HEK293 (cell line): ENCODE measurements around the gene PHF12.

Experiments used
- GLIS1 ChIP-seq: fragments of 450-650 bp; formaldehyde crosslinking; IDR thresholded peaks from 2 replicates; pipeline ENCODE4 v1.5.1; 2016; ENCODE audit warnings: missing biosample characterization, missing genetic modification characterization
- IKZF3 ChIP-seq: fragments of 450-650 bp; IDR thresholded peaks from 2 replicates; pipeline ENCODE4 v1.5.0; 2018; ENCODE audit warnings: missing biosample characterization, mild to moderate bottlenecking, missing genetic modification characterization, moderate library complexity
- INSM2 ChIP-seq: fragments of 450-650 bp; formaldehyde crosslinking; IDR thresholded peaks from 2 replicates; pipeline ENCODE4 v1.5.1; 2016; ENCODE audit warnings: missing biosample characterization, missing genetic modification characterization
- KLF17 ChIP-seq: fragments of 450-650 bp; formaldehyde crosslinking; IDR thresholded peaks from 2 replicates; pipeline ENCODE4 v1.5.1; 2016; ENCODE audit warnings: missing biosample characterization, missing genetic modification characterization
- KLF7 ChIP-seq: fragments of 450-650 bp; formaldehyde crosslinking; IDR thresholded peaks from 2 replicates; pipeline ENCODE4 v1.5.1; 2016; ENCODE audit warnings: missing biosample characterization, missing genetic modification characterization, borderline replicate concordance
- MEIS1 ChIP-seq: sonication (generic); formaldehyde crosslinking; IDR thresholded peaks from 2 replicates; pipeline ENCODE4 v1.8.1; 2022; ENCODE audit warnings: missing genetic modification reagents, mild to moderate bottlenecking, borderline replicate concordance
- REPIN1 ChIP-seq: fragments of 450-650 bp; formaldehyde crosslinking; IDR thresholded peaks from 2 replicates; pipeline ENCODE4 v1.5.1; 2017; ENCODE audit warnings: missing biosample characterization, missing genetic modification characterization, low read depth
- REST ChIP-seq: fragments of 450-650 bp; formaldehyde crosslinking; IDR thresholded peaks from 2 replicates; pipeline ENCODE4 v1.5.1; 2016; ENCODE audit warnings: missing biosample characterization, missing genetic modification characterization
- SALL2 ChIP-seq: fragments of 450-650 bp; formaldehyde crosslinking; IDR thresholded peaks from 2 replicates; pipeline ENCODE4 v1.5.0; 2017; ENCODE audit warnings: missing biosample characterization, mild to moderate bottlenecking, missing genetic modification characterization, borderline replicate concordance
- SCRT2 ChIP-seq: fragments of 450-650 bp; formaldehyde crosslinking; IDR thresholded peaks from 2 replicates; pipeline ENCODE4 v1.5.1; 2016; ENCODE audit warnings: missing biosample characterization, missing genetic modification characterization
- SETDB1 ChIP-seq: IDR thresholded peaks from one replicate; pipeline ENCODE4 v1.6.1; 2017; ENCODE audit warnings: mild to moderate bottlenecking, low read length, moderate library complexity, mixed read lengths; ENCODE audit not compliant: insufficient read length
- YY1 ChIP-seq: fragments of 450-650 bp; formaldehyde crosslinking; IDR thresholded peaks from 2 replicates; pipeline ENCODE4 v1.5.1; 2018; ENCODE audit warnings: missing biosample characterization, missing genetic modification characterization
- ZFP69B ChIP-seq: fragments of 450-650 bp; formaldehyde crosslinking; IDR thresholded peaks from 2 replicates; pipeline ENCODE4 v1.5.1; 2016; ENCODE audit warnings: missing biosample characterization, missing genetic modification characterization
- ZNF146 ChIP-seq: fragments of 450-650 bp; formaldehyde crosslinking; IDR thresholded peaks from 2 replicates; pipeline ENCODE4 v1.5.1; 2016; ENCODE audit warnings: missing biosample characterization, missing genetic modification characterization
- ZNF2 ChIP-seq: fragments of 450-650 bp; formaldehyde crosslinking; IDR thresholded peaks from 2 replicates; pipeline ENCODE4 v1.5.1; 2016; ENCODE audit warnings: missing biosample characterization, missing genetic modification characterization
- ZNF211 ChIP-seq: fragments of 450-650 bp; formaldehyde crosslinking; IDR thresholded peaks from 2 replicates; pipeline ENCODE4 v1.5.1; 2016; ENCODE audit warnings: low read depth, missing biosample characterization, missing genetic modification characterization
- ZNF221 ChIP-seq: fragments of 450-650 bp; formaldehyde crosslinking; IDR thresholded peaks from 2 replicates; pipeline ENCODE4 v1.5.1; 2017; ENCODE audit warnings: missing biosample characterization, missing genetic modification characterization, borderline replicate concordance
- ZNF24 ChIP-seq: fragments of 450-650 bp; formaldehyde crosslinking; IDR thresholded peaks from 2 replicates; pipeline ENCODE4 v1.5.1; 2016; ENCODE audit warnings: missing biosample characterization, missing genetic modification characterization
- ZNF354C ChIP-seq: fragments of 450-650 bp; formaldehyde crosslinking; IDR thresholded peaks from 2 replicates; pipeline ENCODE4 v1.5.1; 2016; ENCODE audit warnings: missing biosample characterization, missing genetic modification characterization, low read depth, borderline replicate concordance
- ZNF623 ChIP-seq: fragments of 450-650 bp; formaldehyde crosslinking; IDR thresholded peaks from 2 replicates; pipeline ENCODE4 v1.5.1; 2016; ENCODE audit warnings: missing biosample characterization, missing genetic modification characterization
- ZNF626 ChIP-seq: fragments of 450-650 bp; sonication (Bioruptor Pico); formaldehyde crosslinking; IDR thresholded peaks from 2 replicates; pipeline ENCODE4 v1.5.1; 2018; ENCODE audit warnings: missing biosample characterization, missing genetic modification characterization, inconsistent platforms
- ZNF629 ChIP-seq: fragments of 450-650 bp; formaldehyde crosslinking; IDR thresholded peaks from 2 replicates; pipeline ENCODE4 v1.5.1; 2017; ENCODE audit warnings: missing biosample characterization, missing genetic modification characterization
- ZNF785 ChIP-seq: fragments of 450-650 bp; formaldehyde crosslinking; IDR thresholded peaks from 2 replicates; pipeline ENCODE4 v1.5.1; 2016; ENCODE audit warnings: missing biosample characterization, missing genetic modification characterization
- ZXDB ChIP-seq: fragments of 450-650 bp; formaldehyde crosslinking; IDR thresholded peaks from 2 replicates; pipeline ENCODE4 v1.5.1; 2016; ENCODE audit warnings: missing biosample characterization, missing genetic modification characterization
- TF ChIP-seq, protein P1 (sequence below): fragments of 450-650 bp; formaldehyde crosslinking; IDR thresholded peaks from 2 replicates; pipeline ENCODE4; 2016; ENCODE audit warnings: missing biosample characterization, missing genetic modification characterization
- TF ChIP-seq, protein P2 (sequence below): fragments of 450-650 bp; formaldehyde crosslinking; IDR thresholded peaks from 2 replicates; pipeline ENCODE4 v1.5.1; 2017; ENCODE audit warnings: missing biosample characterization, missing genetic modification characterization
- TF ChIP-seq, protein P3 (sequence below): fragments of 450-650 bp; formaldehyde crosslinking; IDR thresholded peaks from 2 replicates; pipeline ENCODE4 v1.5.1; 2016; ENCODE audit warnings: missing biosample characterization, missing genetic modification characterization
- TF ChIP-seq, protein P4 (sequence below): fragments of 450-650 bp; formaldehyde crosslinking; IDR thresholded peaks from 2 replicates; pipeline ENCODE4 v1.5.0; 2017; ENCODE audit warnings: missing biosample characterization, missing genetic modification characterization, borderline replicate concordance

PHF12 gene

GRCh38 chr17:28928061-28928460, 23.3 kb downstream of the PHF12 start (continued):
- TF ChIP-seq ZNF623 (tag by site-specific recombination), result no peak
- no peak for TF ChIP-seq MEIS1 (CRISPR knock-in tag)
- TF ChIP-seq, protein P1, sequence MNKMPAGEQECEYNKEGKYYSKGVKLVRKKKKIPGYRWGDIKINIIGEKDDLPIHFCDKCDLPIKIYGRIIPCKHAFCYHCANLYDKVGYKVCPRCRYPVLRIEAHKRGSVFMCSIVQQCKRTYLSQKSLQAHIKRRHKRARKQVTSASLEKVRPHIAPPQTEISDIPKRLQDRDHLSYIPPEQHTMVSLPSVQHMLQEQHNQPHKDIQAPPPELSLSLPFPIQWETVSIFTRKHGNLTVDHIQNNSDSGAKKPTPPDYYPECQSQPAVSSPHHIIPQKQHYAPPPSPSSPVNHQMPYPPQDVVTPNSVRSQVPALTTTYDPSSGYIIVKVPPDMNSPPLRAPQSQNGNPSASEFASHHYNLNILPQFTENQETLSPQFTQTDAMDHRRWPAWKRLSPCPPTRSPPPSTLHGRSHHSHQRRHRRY (tag by site-specific recombination), result no peak
- peak; percentile 48; the same call in 1 of the 2 replicates for TF ChIP-seq INSM2 (tag by site-specific recombination)
- no peak for TF ChIP-seq SALL2
- no peak for TF ChIP-seq IKZF3
- no peak for TF ChIP-seq ZNF221
- TF ChIP-seq KLF7 (tag by site-specific recombination), result no peak
- TF ChIP-seq ZNF211, result no peak
- no peak for TF ChIP-seq ZNF626 (tag by site-specific recombination)
- TF ChIP-seq ZNF2 (tag by site-specific recombination), result no peak
- TF ChIP-seq REPIN1, result no peak
- no peak for TF ChIP-seq GLIS1
- TF ChIP-seq KLF17 (tag by site-specific recombination), result no peak
- TF ChIP-seq, protein P2, sequence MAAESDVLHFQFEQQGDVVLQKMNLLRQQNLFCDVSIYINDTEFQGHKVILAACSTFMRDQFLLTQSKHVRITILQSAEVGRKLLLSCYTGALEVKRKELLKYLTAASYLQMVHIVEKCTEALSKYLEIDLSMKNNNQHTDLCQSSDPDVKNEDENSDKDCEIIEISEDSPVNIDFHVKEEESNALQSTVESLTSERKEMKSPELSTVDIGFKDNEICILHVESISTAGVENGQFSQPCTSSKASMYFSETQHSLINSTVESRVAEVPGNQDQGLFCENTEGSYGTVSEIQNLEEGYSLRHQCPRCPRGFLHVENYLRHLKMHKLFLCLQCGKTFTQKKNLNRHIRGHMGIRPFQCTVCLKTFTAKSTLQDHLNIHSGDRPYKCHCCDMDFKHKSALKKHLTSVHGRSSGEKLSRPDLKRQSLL (tag by site-specific recombination), result no peak
- TF ChIP-seq ZNF24 (tag by site-specific recombination), result no peak
- TF ChIP-seq, protein P3, sequence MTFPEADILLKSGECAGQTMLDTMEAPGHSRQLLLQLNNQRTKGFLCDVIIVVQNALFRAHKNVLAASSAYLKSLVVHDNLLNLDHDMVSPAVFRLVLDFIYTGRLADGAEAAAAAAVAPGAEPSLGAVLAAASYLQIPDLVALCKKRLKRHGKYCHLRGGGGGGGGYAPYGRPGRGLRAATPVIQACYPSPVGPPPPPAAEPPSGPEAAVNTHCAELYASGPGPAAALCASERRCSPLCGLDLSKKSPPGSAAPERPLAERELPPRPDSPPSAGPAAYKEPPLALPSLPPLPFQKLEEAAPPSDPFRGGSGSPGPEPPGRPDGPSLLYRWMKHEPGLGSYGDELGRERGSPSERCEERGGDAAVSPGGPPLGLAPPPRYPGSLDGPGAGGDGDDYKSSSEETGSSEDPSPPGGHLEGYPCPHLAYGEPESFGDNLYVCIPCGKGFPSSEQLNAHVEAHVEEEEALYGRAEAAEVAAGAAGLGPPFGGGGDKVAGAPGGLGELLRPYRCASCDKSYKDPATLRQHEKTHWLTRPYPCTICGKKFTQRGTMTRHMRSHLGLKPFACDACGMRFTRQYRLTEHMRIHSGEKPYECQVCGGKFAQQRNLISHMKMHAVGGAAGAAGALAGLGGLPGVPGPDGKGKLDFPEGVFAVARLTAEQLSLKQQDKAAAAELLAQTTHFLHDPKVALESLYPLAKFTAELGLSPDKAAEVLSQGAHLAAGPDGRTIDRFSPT, result no peak
- no peak for TF ChIP-seq ZNF629
- TF ChIP-seq, protein P4, sequence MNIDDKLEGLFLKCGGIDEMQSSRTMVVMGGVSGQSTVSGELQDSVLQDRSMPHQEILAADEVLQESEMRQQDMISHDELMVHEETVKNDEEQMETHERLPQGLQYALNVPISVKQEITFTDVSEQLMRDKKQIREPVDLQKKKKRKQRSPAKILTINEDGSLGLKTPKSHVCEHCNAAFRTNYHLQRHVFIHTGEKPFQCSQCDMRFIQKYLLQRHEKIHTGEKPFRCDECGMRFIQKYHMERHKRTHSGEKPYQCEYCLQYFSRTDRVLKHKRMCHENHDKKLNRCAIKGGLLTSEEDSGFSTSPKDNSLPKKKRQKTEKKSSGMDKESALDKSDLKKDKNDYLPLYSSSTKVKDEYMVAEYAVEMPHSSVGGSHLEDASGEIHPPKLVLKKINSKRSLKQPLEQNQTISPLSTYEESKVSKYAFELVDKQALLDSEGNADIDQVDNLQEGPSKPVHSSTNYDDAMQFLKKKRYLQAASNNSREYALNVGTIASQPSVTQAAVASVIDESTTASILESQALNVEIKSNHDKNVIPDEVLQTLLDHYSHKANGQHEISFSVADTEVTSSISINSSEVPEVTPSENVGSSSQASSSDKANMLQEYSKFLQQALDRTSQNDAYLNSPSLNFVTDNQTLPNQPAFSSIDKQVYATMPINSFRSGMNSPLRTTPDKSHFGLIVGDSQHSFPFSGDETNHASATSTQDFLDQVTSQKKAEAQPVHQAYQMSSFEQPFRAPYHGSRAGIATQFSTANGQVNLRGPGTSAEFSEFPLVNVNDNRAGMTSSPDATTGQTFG (tag by site-specific recombination), result no peak
- TF ChIP-seq ZNF146 (tag by site-specific recombination), result no peak
- TF ChIP-seq REST, result no peak
- no peak for TF ChIP-seq SCRT2 (tag by site-specific recombination)
- TF ChIP-seq ZXDB (tag by site-specific recombination), result no peak
- TF ChIP-seq ZNF354C (tag by site-specific recombination), result no peak
- no peak for TF ChIP-seq ZNF785 (tag by site-specific recombination)
- no peak for TF ChIP-seq ZFP69B (tag by site-specific recombination)
- TF ChIP-seq SETDB1, result peak; percentile 95
- no peak for TF ChIP-seq YY1 (tag by site-specific recombination)
